ENCODE measurements around the gene PLXNA2. TPM values are rescaled to one million over a fixed set of nuclear protein-coding genes. Genes with fewer than 3 reads are reported as not detected.

PLXNA2 gene
- total RNA-seq, 2 experiments from 2014 or later: 0.04 TPM; not detected in 1

DNA sequence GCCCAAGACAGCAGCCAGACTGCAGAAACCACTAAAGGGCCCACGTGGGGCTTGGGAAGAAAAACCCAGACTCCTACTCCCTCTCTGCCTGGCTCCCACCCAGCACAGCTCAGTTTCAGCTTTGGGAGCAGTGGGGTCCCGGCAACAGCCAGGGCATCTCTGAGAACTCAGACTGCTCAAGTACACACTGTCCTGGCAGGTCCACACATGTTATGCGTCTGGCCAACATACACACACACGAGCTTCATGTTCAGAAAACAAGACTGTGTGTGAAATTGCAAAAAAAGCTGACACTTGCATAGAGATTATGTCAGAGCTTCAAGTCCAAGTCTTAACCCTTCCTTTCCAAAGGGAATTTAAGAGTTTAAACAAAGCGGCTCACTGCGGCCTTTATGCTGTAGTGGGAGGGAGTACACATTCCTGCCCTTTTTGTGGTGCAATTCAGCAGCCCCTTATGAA lies 196.7 kb downstream of the PLXNA2 start:
- Mint-ChIP-seq H3K36me3 (ENCODE audit: low read depth) (no peaks in the 10 kb centered on the region), H3K4me3 (no peak overlapping the region), H3K9me3 (ENCODE audit: low read depth) (no peaks in the 10 kb centered on the region), H3K27ac (no peak overlapping the region), H3K4me1 (peaks cover 8% of the 10 kb centered on the region), H3K27me3 (no peaks in the 10 kb centered on the region)
- no peak for DNase-seq
- ChIA-PET CTCF (interaction anchor here (0.7 to 2.2 kb wide), 5 partner anchors 24 to 1219 kb away, joined by 3 to 8 read pairs (median 3); no protein-coding TSS in a partner anchor), POLR2A (no interaction called here)
- intact Hi-C loops (cut with DNase I, micrococcal nuclease): no loop called here
- no peak for ATAC-seq

DNA sequence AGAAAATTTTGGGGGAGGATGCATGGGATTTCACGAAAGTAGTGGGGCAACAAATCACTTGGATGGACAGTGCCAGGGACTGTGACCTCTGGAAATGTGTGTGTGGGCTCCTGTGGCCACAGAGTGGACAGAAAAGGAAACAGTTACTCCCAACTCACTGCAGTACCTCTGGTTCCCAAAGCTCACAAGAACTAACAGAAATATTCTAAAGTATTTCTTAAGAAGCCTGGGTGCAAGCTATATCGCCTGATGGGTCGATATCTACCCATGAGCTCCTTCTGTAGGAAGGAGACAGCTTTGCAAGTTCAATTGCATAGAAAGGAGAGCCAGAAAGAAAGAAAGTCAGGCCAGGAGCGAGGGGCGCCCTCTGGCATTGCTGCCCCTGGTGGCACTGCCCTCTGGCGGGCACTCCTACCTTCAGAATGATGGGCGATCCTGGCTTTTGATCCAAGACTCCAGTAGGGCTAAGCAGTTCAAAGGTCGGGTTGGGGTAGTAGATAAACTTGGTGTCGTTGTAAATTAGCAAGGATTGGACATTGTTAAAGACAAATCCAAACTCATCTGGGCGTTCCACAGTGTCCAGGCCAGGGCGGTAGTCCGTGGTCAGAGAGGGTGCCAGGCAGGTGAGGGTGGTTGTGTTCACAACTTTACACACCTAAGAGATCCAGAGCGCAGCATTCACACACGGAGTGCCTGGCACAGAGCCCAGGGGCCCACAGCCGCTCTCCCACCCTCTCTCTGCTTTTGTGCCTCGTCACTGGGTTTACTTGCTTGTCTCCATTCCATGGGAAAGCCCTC lies 198.5 kb downstream of the PLXNA2 start:
- no peak for ATAC-seq
- intact Hi-C loops (cut with DNase I, micrococcal nuclease): no loop called here
- Mint-ChIP-seq H3K4me1 (peaks cover 8% of the 10 kb centered on the region), H3K27ac (no peak overlapping the region), H3K9me3 (ENCODE audit: low read depth) (no peaks in the 10 kb centered on the region), H3K27me3 (no peaks in the 10 kb centered on the region), H3K4me3 (no peak overlapping the region), H3K36me3 (ENCODE audit: low read depth) (no peaks in the 10 kb centered on the region)
- CTCF ChIA-PET: interaction anchor here (0.6 to 1.3 kb wide), 2 partner anchors 48 to 200 kb away, joined by 3 to 5 read pairs; no protein-coding TSS in a partner anchor
- POLR2A ChIA-PET: no interaction called here
- DNase-seq: no peak

DNA sequence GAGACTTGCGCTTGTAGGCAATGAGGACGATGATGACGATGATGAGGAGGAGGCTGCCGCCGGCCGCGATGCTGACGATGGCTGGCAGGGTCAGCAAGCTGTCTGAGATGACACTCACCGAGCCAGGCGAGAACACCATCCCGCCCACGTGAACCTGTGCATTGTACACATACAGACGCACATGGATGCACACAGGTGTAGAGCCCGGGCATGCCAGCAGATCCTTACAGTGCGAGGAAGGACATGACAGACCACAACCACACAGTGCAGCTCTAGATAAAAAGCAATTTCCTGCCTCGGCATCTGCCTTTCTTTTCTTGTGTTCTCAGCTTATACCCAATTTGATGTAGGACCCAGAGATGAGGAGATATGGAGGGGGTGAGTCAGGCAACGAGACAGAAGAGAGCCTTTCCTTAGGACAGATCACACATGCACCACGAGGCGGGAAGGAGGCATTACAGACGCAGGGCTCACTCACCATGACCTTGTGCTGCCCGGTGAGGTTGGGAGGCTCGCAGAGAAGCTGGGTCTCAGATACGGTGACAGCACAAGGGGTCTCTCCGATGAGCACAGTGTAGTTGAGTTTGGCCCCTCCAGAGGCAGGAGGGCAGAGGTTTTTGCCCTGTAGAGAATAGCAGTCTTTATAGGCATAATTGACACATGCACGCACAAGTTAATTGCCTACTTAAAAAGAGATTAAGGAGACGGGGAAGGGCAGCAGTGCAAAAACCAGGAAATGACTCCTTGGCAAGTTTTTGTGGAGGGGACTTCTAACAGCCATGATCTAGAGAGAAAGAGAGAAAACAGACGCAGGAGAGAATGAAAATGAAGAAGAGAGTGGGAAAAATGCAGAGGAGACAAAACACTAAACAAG lies 199.4 kb downstream of the PLXNA2 start:
- ATAC-seq (peak; percentile 58), DNase-seq (peak; percentile 9)
- intact Hi-C loops (cut with DNase I, micrococcal nuclease): no loop called here
- Mint-ChIP-seq H3K9me3 (ENCODE audit: low read depth) (no peaks in the 10 kb centered on the region), H3K27me3 (no peaks in the 10 kb centered on the region), H3K36me3 (ENCODE audit: low read depth) (no peaks in the 10 kb centered on the region), H3K4me1 (peaks cover 8% of the 10 kb centered on the region), H3K27ac (no peak overlapping the region), H3K4me3 (no peak overlapping the region)
- CTCF ChIA-PET: interaction anchor here (0.6 to 1.3 kb wide), 3 partner anchors 47 to 200 kb away, joined by 3 to 5 read pairs (median 3); no protein-coding TSS in a partner anchor
- POLR2A ChIA-PET: no interaction called here

DNA sequence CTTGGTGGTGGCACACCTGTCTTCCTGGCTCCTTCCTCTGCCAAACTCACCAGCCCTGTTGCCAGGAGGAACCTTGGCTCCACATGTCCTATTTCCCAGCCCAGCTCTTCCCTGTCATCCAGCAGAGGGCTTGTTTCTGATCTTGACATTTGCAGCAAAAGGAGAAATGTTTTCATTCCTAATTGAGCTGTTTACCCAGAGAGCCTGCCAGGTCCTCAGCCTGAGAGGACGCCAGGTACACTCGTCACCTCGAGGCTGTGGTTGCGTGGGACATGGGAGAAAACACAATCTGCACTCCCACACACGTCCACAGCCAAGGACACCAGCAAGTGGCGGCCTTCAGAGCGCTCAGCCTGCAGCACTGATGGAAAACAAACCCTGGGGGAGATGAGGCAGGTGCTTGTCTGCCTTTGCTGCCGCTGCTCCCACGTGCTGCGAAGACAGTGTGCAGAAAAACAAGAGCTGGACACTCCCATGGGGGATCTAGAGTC lies 200.4 kb downstream of the PLXNA2 start:
- no peak overlapping the region for H3K4me3 Mint-ChIP-seq
- ChIA-PET CTCF (no interaction called here), POLR2A (no interaction called here)
- no peak for ATAC-seq
- no peak overlapping the region for H3K27ac Mint-ChIP-seq
- H3K9me3 Mint-ChIP-seq (ENCODE audit: low read depth): no peaks in the 10 kb centered on the region
- intact Hi-C loops (cut with DNase I, micrococcal nuclease): no loop called here
- DNase-seq: no peak
- no peaks in the 10 kb centered on the region for H3K27me3 Mint-ChIP-seq
- H3K36me3 Mint-ChIP-seq (ENCODE audit: low read depth): no peaks in the 10 kb centered on the region
- H3K4me1 Mint-ChIP-seq: peaks cover 7% of the 10 kb centered on the region

DNA sequence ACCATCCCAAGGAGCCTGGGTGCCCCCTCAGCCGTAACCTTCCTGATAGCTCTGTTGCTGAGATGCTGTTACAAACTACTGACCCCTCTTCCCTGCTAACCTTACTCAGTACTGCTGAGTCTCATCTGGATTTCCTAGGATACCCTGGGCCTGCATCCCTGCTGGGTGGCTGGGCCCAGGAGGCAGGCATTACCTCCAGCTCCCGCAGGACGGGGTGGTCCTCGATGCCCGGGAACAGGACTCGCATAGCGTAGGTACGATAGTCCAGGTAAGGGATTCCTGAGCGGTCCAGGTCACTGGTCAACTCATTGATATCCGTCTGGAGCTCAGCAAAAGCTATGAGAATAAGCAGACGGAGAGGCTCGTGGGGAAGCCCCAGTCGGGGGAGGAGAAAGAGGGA lies 201.3 kb downstream of the PLXNA2 start:
- H3K4me3 Mint-ChIP-seq: no peak overlapping the region
- ATAC-seq (no peak), DNase-seq (no peak)
- POLR2A ChIA-PET: no interaction called here
- H3K36me3 Mint-ChIP-seq (ENCODE audit: low read depth): no peaks in the 10 kb centered on the region
- intact Hi-C loops (cut with DNase I, micrococcal nuclease): no loop called here
- H3K27me3 Mint-ChIP-seq: no peaks in the 10 kb centered on the region
- CTCF ChIA-PET: interaction anchor here (1.2 to 3.0 kb wide), 2 partner anchors 21 to 51 kb away, joined by 4 to 11 read pairs; no protein-coding TSS in a partner anchor
- H3K9me3 Mint-ChIP-seq (ENCODE audit: low read depth): no peaks in the 10 kb centered on the region
- no peak overlapping the region for H3K27ac Mint-ChIP-seq
- peaks cover 5% of the 10 kb centered on the region for H3K4me1 Mint-ChIP-seq

DNA sequence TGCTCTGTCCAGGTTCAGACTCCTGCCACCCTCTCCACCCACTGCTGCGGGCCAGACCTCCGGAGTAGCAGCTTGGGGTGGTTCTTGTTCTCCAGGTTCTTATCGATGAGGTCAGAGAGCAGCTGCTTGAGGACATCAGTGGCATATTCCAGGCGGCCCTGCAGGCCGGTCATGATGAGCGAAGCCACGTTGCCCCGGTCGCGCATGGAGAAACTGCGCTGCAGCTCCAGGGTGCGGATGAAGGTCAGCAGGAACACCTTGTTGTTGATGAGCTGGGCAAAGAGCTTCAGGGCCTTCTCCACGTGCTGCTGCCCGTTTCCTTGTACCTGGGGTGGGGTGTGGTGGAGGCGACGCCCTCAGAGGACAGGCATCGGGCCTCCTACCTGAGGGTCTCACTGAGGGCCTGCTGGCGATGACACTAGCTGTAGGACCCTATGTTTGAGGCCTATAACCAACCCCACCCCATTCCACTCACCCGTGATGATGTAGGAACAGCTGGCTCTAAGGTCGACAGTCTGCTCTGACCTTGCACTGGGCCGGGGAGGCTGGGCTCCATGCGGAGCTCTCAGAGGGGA lies 202.1 kb downstream of the PLXNA2 start:
- ATAC-seq (no peak), DNase-seq (no peak)
- peaks cover 5% of the 10 kb centered on the region for H3K4me1 Mint-ChIP-seq
- POLR2A ChIA-PET: no interaction called here
- H3K36me3 Mint-ChIP-seq (ENCODE audit: low read depth): no peaks in the 10 kb centered on the region
- H3K27me3 Mint-ChIP-seq: no peaks in the 10 kb centered on the region
- H3K4me3 Mint-ChIP-seq: no peak overlapping the region
- CTCF ChIA-PET: interaction anchor here (1.2 to 3.0 kb wide), 2 partner anchors 20 to 52 kb away, joined by 4 to 11 read pairs; no protein-coding TSS in a partner anchor
- intact Hi-C loops (cut with DNase I, micrococcal nuclease): no loop called here
- no peaks in the 10 kb centered on the region for H3K9me3 Mint-ChIP-seq (ENCODE audit: low read depth)
- no peak overlapping the region for H3K27ac Mint-ChIP-seq

DNA sequence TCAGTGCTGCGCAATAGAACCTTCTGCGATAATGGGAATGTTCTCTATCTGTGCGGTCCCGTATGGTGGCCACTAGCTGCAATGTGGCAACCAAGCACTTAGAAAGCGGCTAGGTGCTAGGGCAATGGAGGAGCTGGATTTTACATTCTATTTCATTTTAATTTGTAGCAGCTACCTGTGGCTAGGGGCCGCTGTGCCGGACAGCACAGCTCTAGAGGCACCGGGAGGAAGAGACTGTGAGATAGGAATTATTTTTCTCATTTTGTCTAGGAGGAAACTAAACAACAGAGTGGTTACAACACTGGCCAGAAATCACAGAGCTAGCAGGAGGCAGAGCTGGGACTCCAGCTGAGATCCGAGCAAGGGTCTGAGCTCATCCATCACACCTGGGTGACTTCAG lies 202.7 kb downstream of the PLXNA2 start:
- Mint-ChIP-seq H3K27me3 (no peaks in the 10 kb centered on the region), H3K36me3 (ENCODE audit: low read depth) (no peaks in the 10 kb centered on the region), H3K9me3 (ENCODE audit: low read depth) (no peaks in the 10 kb centered on the region), H3K27ac (no peak overlapping the region), H3K4me1 (peaks cover 5% of the 10 kb centered on the region), H3K4me3 (no peak overlapping the region)
- DNase-seq (no peak), ATAC-seq (no peak)
- ChIA-PET CTCF (interaction anchor here (3.0 kb wide), 1 partner anchor 20 kb away, joined by 11 read pairs; no protein-coding TSS in a partner anchor), POLR2A (interaction anchor here (0.6 kb wide), 1 partner anchor 946 kb away, joined by 6 read pairs; no protein-coding TSS in a partner anchor)
- intact Hi-C loops (cut with DNase I, micrococcal nuclease): no loop called here

DNA sequence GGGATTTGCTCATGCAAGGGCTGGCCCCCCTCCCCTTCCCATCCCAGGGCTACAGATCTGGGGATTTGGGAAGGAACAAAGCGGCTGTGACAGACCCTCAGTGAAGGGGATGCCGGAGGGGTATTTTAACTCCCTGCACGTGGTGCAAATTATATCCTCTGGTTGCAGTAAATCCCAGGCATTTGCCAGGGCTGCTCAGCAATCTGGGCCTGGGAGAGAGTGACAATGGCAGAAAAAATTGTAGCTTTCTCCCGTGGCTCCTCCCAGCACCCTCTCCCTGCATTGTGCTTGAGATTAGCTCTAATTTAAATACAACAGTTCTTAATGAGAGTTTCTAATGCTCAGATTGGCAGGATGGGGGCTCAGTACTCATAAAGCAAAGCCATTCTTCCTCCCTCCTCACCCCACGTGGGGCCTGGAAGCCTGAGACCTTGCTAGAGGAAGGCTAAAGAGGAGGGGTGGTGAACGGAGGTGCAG lies 203.3 kb downstream of the PLXNA2 start:
- Mint-ChIP-seq H3K9me3 (ENCODE audit: low read depth) (no peaks in the 10 kb centered on the region), H3K27me3 (no peaks in the 10 kb centered on the region), H3K4me3 (no peak overlapping the region), H3K36me3 (ENCODE audit: low read depth) (no peaks in the 10 kb centered on the region), H3K27ac (no peak overlapping the region), H3K4me1 (peaks cover 5% of the 10 kb centered on the region)
- intact Hi-C loops (cut with DNase I, micrococcal nuclease): no loop called here
- POLR2A ChIA-PET: no interaction called here
- CTCF ChIA-PET: interaction anchor here (3.0 kb wide), 1 partner anchor 19 kb away, joined by 11 read pairs; no protein-coding TSS in a partner anchor
- ATAC-seq: no peak
- no peak for DNase-seq

DNA sequence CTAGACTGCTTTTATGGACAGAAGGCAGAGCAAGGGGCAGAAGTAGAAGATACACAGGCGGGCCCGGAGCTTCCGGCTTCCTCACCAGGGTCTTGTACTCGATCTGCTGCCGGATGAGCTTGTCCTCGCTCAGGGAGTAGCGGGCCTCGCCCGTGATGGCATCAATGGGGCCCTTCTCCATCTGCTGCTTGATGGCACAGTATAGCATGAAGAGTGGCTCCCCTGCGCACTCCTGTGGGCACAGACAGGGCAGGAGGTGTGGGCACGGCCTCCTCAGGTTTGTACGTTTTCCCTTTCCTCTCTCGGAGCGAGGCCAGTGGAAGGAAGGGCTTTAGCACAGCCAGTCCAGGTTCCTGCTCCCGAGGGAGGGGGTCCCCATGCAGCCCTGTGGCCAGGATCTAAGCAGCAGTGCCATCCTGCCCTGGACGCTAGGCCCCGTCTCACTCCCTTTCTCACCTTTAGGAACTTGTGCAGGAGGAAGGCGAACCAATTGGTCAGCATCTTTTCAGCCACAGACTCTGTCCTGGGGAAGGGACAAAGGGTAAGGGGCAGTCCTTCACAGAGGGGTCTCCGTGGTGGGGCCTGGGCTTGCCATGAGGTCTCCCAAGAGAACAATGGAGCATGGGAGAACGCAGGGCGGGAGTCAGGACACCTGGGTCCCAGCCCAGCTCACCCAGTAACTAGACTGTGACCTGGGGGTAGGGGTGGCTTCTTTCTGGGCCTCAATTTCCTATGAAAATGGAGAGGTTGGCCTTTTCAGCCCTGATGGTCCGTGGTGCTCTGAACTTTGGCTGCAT lies 204.4 kb downstream of the PLXNA2 start:
- intact Hi-C loops (cut with DNase I, micrococcal nuclease): no loop called here
- Mint-ChIP-seq H3K27ac (no peak overlapping the region), H3K36me3 (ENCODE audit: low read depth) (no peaks in the 10 kb centered on the region), H3K4me3 (no peak overlapping the region), H3K27me3 (no peaks in the 10 kb centered on the region), H3K4me1 (peaks cover 4% of the 10 kb centered on the region), H3K9me3 (ENCODE audit: low read depth) (no peaks in the 10 kb centered on the region)
- ATAC-seq (no peak), DNase-seq (no peak)
- ChIA-PET POLR2A (no interaction called here), CTCF (no interaction called here)

DNA sequence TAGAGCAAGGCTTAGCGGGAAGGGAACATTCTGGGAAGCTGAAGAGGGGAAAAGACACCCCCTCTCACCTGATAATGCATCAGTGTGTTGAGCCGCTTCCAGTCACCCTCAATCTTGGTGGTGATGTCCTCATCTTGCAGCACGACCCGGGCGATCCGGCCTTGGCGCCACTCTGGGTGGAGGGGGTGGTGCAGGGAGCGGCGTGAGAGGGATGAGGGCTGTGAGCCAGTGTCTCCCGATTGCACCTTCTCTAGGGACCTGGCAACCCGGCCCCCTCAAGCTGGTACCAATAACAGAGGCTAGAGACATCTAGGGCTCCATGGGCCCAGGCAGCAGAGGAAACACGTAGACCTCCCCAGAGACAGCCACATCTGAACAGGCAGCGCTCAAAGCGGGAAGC lies 205.9 kb downstream of the PLXNA2 start:
- Mint-ChIP-seq H3K4me1 (no peaks in the 10 kb centered on the region), H3K27me3 (no peaks in the 10 kb centered on the region), H3K9me3 (ENCODE audit: low read depth) (no peaks in the 10 kb centered on the region), H3K36me3 (ENCODE audit: low read depth) (no peaks in the 10 kb centered on the region), H3K27ac (no peak overlapping the region), H3K4me3 (no peak overlapping the region)
- intact Hi-C loops (cut with DNase I, micrococcal nuclease): no loop called here
- POLR2A ChIA-PET: no interaction called here
- CTCF ChIA-PET: no interaction called here
- ATAC-seq (no peak), DNase-seq (no peak)
